ENCODE data around the gene FAM118A.

DNA sequence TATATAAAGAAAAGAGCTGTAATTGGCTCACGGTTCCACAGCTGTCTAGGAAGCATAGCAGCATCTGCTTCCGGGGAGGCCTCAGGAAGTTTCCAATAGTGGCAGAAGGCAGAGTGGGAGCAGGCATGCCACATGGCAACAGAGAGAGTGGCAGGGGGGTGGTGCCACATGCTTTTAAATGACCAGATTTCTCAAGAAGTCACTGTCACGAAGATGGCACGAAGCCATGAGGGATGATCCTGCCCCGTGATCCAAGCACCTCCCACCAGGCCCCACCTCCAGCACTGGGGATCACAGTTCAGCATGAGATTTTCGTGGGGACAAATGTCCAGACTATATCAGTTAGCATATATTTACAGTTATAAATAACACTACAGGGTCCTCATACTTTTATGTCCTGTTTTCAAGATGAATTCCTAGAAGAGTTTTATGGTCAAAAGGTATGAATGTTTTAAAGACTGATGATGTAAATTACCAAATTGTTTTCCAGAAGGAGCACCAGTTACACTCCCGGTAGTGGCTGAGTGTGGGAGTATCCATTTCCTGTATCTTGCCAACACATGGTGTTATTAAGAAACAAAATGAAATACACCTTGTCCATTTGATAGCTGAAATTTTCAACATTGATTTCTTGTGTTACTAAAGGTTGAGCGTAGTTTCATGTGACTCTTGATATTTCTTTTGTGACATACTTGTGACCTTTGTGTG is 19.2 kb downstream of the FAM118A start:
- TF ChIP-seq, protein P1, sequence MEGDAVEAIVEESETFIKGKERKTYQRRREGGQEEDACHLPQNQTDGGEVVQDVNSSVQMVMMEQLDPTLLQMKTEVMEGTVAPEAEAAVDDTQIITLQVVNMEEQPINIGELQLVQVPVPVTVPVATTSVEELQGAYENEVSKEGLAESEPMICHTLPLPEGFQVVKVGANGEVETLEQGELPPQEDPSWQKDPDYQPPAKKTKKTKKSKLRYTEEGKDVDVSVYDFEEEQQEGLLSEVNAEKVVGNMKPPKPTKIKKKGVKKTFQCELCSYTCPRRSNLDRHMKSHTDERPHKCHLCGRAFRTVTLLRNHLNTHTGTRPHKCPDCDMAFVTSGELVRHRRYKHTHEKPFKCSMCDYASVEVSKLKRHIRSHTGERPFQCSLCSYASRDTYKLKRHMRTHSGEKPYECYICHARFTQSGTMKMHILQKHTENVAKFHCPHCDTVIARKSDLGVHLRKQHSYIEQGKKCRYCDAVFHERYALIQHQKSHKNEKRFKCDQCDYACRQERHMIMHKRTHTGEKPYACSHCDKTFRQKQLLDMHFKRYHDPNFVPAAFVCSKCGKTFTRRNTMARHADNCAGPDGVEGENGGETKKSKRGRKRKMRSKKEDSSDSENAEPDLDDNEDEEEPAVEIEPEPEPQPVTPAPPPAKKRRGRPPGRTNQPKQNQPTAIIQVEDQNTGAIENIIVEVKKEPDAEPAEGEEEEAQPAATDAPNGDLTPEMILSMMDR (IDR thresholded peaks at IDR 0.05), result no peak
- no peak for TF ChIP-seq ZFX (IDR thresholded peaks at IDR 0.05; ENCODE audit: borderline replicate concordance)
